Right atrium auricular region (tissue), 2 donors: ENCODE data around the gene ZNF771. TPM values are rescaled to one million over a fixed set of nuclear protein-coding genes. Genes with fewer than 3 reads are reported as not detected.

ENCODE experiments used
- DNase-seq: peaks from one replicate; pipeline ENCODE4 v3.0.0-alpha.2; 2019; ENCODE audit warnings: low spot score
- H3K27ac ChIP-seq, 2 donors: fragments of 200-600 bp; sonication (generic); 1 replicate in 1 of 2; 2 replicates in 1 of 2; pipeline ENCODE4 v1.5.1; 2016 to 2019
- H3K27me3 ChIP-seq, 2 donors: fragments of 200-600 bp; sonication (generic); one replicate each; pipeline versions ENCODE4 v1.5.1 to v1.6.0; 2017 to 2019
- H3K36me3 ChIP-seq: fragments of 200-600 bp; sonication (generic); one replicate; pipeline ENCODE4 v1.5.1; 2016
- H3K4me1 ChIP-seq, 2 donors: fragments of 200-600 bp; sonication (generic); one replicate each; pipeline versions ENCODE4 v1.5.1 to v1.6.0; 2017 to 2019
- H3K4me3 ChIP-seq, 2 donors: fragments of 200-600 bp; sonication (generic); 1 replicate in 1 of 2; 2 replicates in 1 of 2; pipeline ENCODE4 v1.5.1; 2017 to 2019; ENCODE audit warnings: mild to moderate bottlenecking in 1 of 2, moderate library complexity in 1 of 2
- H3K9me3 ChIP-seq, 2 donors: fragments of 200-600 bp; sonication (generic); one replicate each; pipeline ENCODE4 v1.5.1; 2019
- total RNA-seq, 2 donors: library from RNA; depleted of rRNA; stranded (reverse); fragments of >200 nt; gene quantifications; one replicate each; pipeline ENCODE4 v1.1.0, GENCODE V29; 2016
- TF ChIP-seq, protein P1 (sequence below), 2 donors: fragments of 200-600 bp; sonication (generic); IDR thresholded peaks; one replicate each; pipeline ENCODE4 v1.5.1; 2019; ENCODE audit warnings: antibody characterized with exemption in 2 of 2

ZNF771 gene
- total RNA-seq, 2 donors from 2014 or later = 13.0 to 14.3 TPM

DNA sequence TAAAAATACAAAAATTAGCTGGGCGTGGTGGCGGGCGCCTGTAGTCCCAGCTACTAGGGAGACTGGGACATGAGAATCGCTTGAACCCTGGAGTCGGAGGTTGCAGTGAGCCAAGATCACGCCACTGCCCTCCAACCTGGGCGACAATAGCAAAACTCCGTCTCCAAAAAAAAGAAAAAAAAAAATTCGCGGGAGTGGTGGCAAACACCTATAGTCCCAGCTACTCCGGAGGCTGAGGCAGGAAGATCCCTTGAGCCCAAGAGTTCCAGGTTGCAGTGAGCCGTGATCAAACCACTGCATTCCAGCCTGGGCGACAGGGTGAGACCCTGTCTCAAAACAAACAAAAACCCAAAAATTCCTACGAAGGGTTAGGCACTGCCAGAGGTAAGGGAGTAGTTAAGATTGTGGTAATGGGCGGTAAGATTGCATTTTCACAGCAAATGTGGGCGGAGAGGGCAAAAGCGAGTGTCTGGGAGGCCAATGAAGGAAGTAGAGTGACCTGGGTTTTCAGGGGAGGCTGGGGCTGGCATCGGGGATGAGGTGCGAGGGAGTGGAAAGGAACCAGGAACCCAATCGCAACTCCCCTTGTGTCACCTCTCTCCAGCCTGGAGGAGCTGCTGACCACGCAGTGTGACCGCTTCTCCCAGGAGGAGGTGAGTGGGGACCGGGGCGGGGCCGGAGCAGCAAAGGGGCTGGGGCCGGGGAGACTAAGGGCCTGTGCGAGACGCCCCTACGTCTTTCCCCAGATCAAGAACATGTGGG lies 30.2 kb upstream of the ZNF771 start:
- Histone ChIP-seq H3K27ac (peak overlapping the region; percentile 98 to 100), H3K4me3 (peak overlapping the region; percentile 63 to 67), H3K36me3 (no peaks in the 10 kb centered on the region), H3K4me1 (peaks cover 0 to 19% of the 10 kb centered on the region in 2 donors), H3K27me3 (no peaks in the 10 kb centered on the region), H3K9me3 (no peaks in the 10 kb centered on the region)
- TF ChIP-seq, protein P1, sequence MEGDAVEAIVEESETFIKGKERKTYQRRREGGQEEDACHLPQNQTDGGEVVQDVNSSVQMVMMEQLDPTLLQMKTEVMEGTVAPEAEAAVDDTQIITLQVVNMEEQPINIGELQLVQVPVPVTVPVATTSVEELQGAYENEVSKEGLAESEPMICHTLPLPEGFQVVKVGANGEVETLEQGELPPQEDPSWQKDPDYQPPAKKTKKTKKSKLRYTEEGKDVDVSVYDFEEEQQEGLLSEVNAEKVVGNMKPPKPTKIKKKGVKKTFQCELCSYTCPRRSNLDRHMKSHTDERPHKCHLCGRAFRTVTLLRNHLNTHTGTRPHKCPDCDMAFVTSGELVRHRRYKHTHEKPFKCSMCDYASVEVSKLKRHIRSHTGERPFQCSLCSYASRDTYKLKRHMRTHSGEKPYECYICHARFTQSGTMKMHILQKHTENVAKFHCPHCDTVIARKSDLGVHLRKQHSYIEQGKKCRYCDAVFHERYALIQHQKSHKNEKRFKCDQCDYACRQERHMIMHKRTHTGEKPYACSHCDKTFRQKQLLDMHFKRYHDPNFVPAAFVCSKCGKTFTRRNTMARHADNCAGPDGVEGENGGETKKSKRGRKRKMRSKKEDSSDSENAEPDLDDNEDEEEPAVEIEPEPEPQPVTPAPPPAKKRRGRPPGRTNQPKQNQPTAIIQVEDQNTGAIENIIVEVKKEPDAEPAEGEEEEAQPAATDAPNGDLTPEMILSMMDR (IDR thresholded peaks at IDR 0.05) = no peak
- DNase-seq = no peak

- Histone ChIP-seq H3K27ac (peak overlapping the region; percentile 98 to 100), H3K27me3 (no peaks in the 10 kb centered on the region), H3K9me3 (no peaks in the 10 kb centered on the region), H3K4me1 (peaks cover 0 to 15% of the 10 kb centered on the region in 2 donors), H3K36me3 (no peaks in the 10 kb centered on the region), H3K4me3 (peak overlapping the region; percentile 63 to 67)
- TF ChIP-seq, protein P1 (IDR thresholded peaks at IDR 0.05) = no peak
- DNase-seq = peak; percentile 95
Measured at GRCh38 chr16:30377812-30378235, 29.6 kb upstream of the ZNF771 start.

DNA sequence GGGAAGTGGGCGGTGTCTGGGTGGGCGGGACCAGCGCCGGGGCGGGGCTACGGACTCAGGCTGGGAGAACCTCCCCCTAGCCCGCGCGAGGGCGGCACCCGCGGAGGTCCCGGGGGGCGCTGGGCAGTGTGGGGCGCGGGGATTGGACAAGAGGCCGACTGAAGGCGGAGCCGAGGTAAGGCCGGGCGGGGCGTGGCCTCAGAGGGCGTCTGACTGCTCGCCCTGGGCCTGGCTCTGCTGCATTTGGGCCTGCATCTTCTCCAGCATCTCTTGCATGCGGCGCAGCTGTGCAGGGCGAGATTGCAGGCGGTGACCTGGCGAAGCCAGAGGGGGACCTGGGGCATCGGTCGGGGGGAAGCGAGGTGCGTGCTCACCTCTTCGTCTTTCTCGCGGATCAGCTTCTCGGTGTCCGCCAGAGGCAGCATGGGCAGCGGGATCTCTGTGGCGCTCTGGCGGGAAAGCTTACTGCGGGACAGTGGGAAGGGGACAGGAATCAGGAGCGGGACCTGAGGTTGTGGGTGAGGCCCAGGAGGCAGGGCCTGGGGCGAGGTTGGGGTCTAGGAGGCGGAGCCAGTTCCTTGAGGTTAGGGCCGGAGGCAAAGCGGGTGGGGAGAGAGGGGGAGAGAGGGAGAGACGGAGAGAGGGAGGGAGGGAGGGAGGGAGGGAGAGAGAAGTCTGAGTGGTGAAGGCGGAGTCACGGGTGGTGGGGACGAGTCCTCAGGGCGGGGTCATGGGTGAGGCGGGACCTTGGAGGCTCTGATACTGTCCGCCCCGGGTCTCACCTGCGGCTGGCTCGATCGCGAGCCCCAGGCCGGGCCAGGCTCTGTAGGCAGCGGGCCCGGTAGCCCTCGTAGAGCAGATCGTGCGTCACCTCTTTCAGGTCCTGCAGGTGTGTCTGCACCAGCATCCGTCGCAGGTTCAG lies 28.9 kb upstream of the ZNF771 start:
- DNase-seq = peak; percentile 99
- peaks cover 0 to 15% of the 10 kb centered on the region in 2 donors for H3K4me1 ChIP-seq
- H3K36me3 ChIP-seq = no peaks in the 10 kb centered on the region
- H3K27me3 ChIP-seq = no peaks in the 10 kb centered on the region
- H3K27ac ChIP-seq = peak overlapping the region; percentile 98 to 100
- TF ChIP-seq, protein P1 (IDR thresholded peaks at IDR 0.05) = peak in 1 of 2 donors; percentile 28
- no peaks in the 10 kb centered on the region for H3K9me3 ChIP-seq
- peak overlapping the region; percentile 63 to 67 for H3K4me3 ChIP-seq

- TF ChIP-seq, protein P1 (IDR thresholded peaks at IDR 0.05) = no peak
- no peaks in the 10 kb centered on the region for H3K27me3 ChIP-seq
- H3K9me3 ChIP-seq = no peaks in the 10 kb centered on the region
- DNase-seq = no peak
- H3K4me3 ChIP-seq = peak overlapping the region; percentile 63 to 67
- no peaks in the 10 kb centered on the region for H3K36me3 ChIP-seq
- peaks cover 0 to 15% of the 10 kb centered on the region in 2 donors for H3K4me1 ChIP-seq
- H3K27ac ChIP-seq = peak overlapping the region; percentile 98 to 100
Measured at GRCh38 chr16:30379158-30379783, 28.1 kb upstream of the ZNF771 start.

DNA sequence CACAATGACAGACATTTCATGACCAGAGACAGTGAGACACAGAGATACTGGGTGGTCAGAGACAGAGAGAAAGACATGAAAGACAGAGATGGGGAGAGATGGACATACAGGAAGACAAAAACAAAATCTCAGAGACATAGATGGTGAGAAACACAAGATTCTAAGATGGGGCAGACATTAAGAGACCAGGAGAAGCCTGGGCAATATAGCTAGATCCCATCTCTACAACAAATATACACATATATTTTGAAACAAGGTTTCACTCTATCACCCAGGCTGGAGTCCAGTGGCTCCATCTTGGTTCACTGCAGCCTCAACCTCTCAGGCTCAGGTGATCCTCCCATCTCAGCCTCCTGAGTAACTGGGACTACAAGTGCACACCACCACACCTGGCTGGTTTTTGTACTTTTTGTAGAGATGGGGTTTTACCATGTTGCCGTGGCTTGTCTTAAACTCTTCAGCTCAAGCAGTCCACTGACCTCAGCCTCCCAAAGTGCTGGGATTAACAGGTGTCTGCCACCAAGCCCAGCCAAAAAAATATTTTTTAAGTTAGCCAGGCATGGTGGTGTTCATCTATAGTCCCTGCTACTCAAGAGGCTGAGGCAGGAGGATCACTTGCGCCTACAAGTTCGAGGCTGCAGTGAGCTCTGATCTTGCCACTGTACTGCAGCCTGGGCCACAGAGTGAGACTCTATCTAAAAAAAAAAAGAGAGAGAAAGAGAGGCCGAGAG lies 27.2 kb upstream of the ZNF771 start:
- no peaks in the 10 kb centered on the region for H3K36me3 ChIP-seq
- H3K4me3 ChIP-seq = no peak overlapping the region
- TF ChIP-seq, protein P1 (IDR thresholded peaks at IDR 0.05) = no peak
- no peak overlapping the region for H3K27ac ChIP-seq
- no peaks in the 10 kb centered on the region for H3K27me3 ChIP-seq
- no peak for DNase-seq
- H3K9me3 ChIP-seq = no peaks in the 10 kb centered on the region
- H3K4me1 ChIP-seq = peaks cover 0 to 15% of the 10 kb centered on the region in 2 donors
